Ovary (tissue), 9 donors: ENCODE measurements around the gene CHMP2B. TPM values are rescaled to one million over a fixed set of nuclear protein-coding genes. Genes with fewer than 3 reads are reported as not detected.
A peak's percentile ranks its signal among the peaks of the same experiment; 100 is the strongest.

ENCODE experiments used
- DNase-seq, 5 donors: peaks; one replicate each; pipeline ENCODE4 v3.0.0-alpha.2; 2019 to 2020
- H3K27ac ChIP-seq, 2 donors: fragments of 200-600 bp; one replicate each; pipeline versions ENCODE4 v1.5.1 to v1.8.0; 2019 to 2022
- H3K27me3 ChIP-seq: fragments of 200-600 bp; one replicate; pipeline ENCODE4 v1.8.0; 2022
- H3K36me3 ChIP-seq: fragments of 200-600 bp; sonication (generic); one replicate; pipeline ENCODE4 v1.5.1; 2019
- H3K4me1 ChIP-seq: one replicate; pipeline ENCODE4 v1.8.1; 2013; ENCODE audit warnings: mild to moderate bottlenecking, moderate library complexity; ENCODE audit not compliant: insufficient read depth
- H3K4me3 ChIP-seq: fragments of 200-600 bp; sonication (generic); one replicate; pipeline ENCODE4 v1.5.1; 2017
- H3K9me3 ChIP-seq, 2 donors: fragments of 200-600 bp in 1 of 2; sonication (generic) in 1 of 2; one replicate each; pipeline versions ENCODE4 v1.5.1 to v1.8.1; 2013 to 2019; ENCODE audit warnings: mild to moderate bottlenecking in 1 of 2, moderate library complexity in 1 of 2
- EP300 ChIP-seq: sonication (generic); formaldehyde crosslinking; IDR thresholded peaks from one replicate; pipeline ENCODE4 v1.6.1; 2017; ENCODE audit warnings: antibody characterized with exemption
- POLR2A ChIP-seq: fragments of 450-650 bp; IDR thresholded peaks from one replicate; pipeline ENCODE4 v1.6.1; 2017; ENCODE audit warnings: antibody characterized with exemption, mild to moderate bottlenecking, moderate library complexity
- WGBS, 3 donors: extraction: QIAGEN DNeasy Blood & Tissue Kit in 1 of 3; methylation state at CpG; one replicate each; pipeline versions ENCODE4 v1.1.5 to v1.1.7; 2013 to 2017; 5-methylcytosine and 5-hydroxymethylcytosine counted together
- intact Hi-C, 4 donors: fragments of 100-400 bp; cut with DNase I; formaldehyde crosslinking; loops; one replicate each; pipeline versions ENCODE4 v1.11.0 to v1.15.1; 2022 to 2023
- polyA plus RNA-seq, 2 donors: library from polyadenylated mRNA; stranded (reverse); fragments of 200-250 nt in 1 of 2; fragments of 350-450 nt in 1 of 2; fragmentation: Illumina TruSeq in 1 of 2; extraction: RNeasy Lipid Tissue Mini Kit (QIAGEN cat#74804) in 1 of 2; gene quantifications; one replicate each; pipeline ENCODE4 v1.2.3, GENCODE V29; 2013 to 2014
- total RNA-seq, 7 donors: library from RNA; depleted of rRNA in 2 of 7; stranded (reverse); fragments of >200 nt in 2 of 7; fragmentation: NEBNext Ultra II Directional in 3 of 7; extraction: Animal tissue kit (Norgen Biotek cat#: 25700) in 3 of 7; gene quantifications; one replicate each; pipeline versions ENCODE4 v1.1.0 to v1.2.4, GENCODE V29; 2016 to 2023
- TF ChIP-seq, protein P1 (sequence below), 3 donors: fragments of 450-650 bp in 2 of 3; fragments of 200-600 bp in 1 of 3; IDR thresholded peaks; one replicate each; pipeline versions ENCODE4 v1.5.1 to v1.8.0; 2016 to 2022; ENCODE audit warnings: antibody characterized with exemption in 3 of 3, mild to moderate bottlenecking in 1 of 3
- donor health status: DM: no; HTN: no; CAD: no; lungs with moderate emphysema.
- donor health status: DM: no; HTN: no; CAD: no.
- donor health status: Bipolar disorder and iron deficiency.
- donor health status: DM: yes; HTN: yes; CAD: no.
- donor health status: DM: no; HTN: no; CAD: no.
- donor health status: DM: yes; HTN: yes; CAD: no.

The CHMP2B gene
- total and polyA plus RNA-seq, 9 donors: 26.2 to 45.3 (median 37.4) TPM

DNA sequence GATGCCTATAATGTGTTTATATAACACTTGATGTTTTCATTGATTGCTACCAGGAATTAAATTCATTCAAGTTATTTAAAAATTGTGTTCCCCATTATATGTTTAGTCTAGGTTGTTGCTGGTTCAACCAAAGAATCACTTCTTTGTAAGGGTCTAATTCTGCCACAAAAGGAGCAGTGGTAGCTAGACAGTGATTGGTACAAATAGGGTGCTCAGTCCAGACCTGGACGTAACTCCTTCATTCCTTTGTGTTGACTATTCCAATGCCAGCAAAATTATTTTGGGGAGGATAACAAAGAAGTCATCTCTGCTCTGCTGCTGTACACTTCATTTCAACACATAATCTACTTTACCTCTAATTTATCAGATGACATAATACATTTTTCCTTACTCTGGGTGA lies 1.2 kb downstream of the CHMP2B start:
- no peaks in the 10 kb centered on the region for H3K27me3 ChIP-seq
- DNase-seq: no peak
- H3K36me3 ChIP-seq: no peaks in the 10 kb centered on the region
- no peak overlapping the region for H3K27ac ChIP-seq
- H3K4me3 ChIP-seq: peak overlapping the region; percentile 76
- H3K4me1 ChIP-seq: peaks cover 2% of the 10 kb centered on the region
- WGBS, 3 donors: 3 to 8% (median 5%) methylated on average over 1 of the region's 1 CpG
- H3K9me3 ChIP-seq: no peaks in the 10 kb centered on the region
- intact Hi-C loops: no loop called here
- TF ChIP-seq POLR2A: no peak

DNA sequence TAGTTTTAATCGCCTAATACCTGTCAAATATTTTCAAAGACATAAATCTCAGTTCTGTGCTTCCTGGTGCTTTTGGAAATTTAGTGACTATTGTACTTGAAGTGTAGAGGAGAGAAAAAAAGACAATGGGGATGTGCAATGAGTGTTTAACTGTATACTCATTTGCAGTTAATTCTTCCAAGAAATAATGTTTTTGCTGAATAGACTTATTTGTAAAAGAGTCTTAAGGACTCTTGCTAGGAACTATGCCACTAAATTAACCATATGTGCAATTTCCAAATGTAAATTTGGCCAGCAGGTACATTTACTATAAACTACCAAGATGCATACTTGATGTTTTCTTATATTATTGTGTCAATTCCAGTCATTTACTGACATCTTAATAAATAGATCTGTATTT lies 2.0 kb downstream of the CHMP2B start:
- intact Hi-C loops: no loop called here
- Histone ChIP-seq H3K27me3 (no peaks in the 10 kb centered on the region), H3K27ac (no peak overlapping the region), H3K9me3 (no peaks in the 10 kb centered on the region), H3K4me3 (no peak overlapping the region), H3K4me1 (peaks cover 4% of the 10 kb centered on the region), H3K36me3 (no peaks in the 10 kb centered on the region)
- DNase-seq: no peak
- TF ChIP-seq POLR2A (no peak), EP300 (no peak)
- TF ChIP-seq, protein P1, sequence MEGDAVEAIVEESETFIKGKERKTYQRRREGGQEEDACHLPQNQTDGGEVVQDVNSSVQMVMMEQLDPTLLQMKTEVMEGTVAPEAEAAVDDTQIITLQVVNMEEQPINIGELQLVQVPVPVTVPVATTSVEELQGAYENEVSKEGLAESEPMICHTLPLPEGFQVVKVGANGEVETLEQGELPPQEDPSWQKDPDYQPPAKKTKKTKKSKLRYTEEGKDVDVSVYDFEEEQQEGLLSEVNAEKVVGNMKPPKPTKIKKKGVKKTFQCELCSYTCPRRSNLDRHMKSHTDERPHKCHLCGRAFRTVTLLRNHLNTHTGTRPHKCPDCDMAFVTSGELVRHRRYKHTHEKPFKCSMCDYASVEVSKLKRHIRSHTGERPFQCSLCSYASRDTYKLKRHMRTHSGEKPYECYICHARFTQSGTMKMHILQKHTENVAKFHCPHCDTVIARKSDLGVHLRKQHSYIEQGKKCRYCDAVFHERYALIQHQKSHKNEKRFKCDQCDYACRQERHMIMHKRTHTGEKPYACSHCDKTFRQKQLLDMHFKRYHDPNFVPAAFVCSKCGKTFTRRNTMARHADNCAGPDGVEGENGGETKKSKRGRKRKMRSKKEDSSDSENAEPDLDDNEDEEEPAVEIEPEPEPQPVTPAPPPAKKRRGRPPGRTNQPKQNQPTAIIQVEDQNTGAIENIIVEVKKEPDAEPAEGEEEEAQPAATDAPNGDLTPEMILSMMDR (IDR thresholded peaks at IDR 0.05): no peak
- WGBS, 3 donors: 60 to 74% (median 62%) methylated on average over 1 of the region's 1 CpG

DNA sequence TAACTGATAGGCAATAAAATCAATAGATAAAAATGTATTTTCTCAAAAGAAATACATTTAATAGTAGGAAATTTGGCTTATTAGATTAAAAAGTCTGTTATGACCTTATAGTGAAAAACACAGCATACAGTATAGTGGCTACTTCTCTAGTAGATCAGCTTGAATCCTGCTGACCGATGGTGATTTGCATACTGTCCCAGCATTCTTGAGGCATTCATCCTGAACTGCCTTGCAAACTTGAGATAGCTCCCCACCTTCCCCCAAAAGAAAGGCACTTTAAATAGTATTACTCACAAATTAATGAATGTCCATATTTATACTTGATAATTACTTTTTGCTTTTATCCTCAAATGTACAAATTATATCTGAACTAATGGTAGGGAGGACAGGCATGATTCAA lies 6.7 kb downstream of the CHMP2B start:
- Histone ChIP-seq H3K9me3 (no peaks in the 10 kb centered on the region), H3K4me3 (no peak overlapping the region), H3K4me1 (peaks cover 2% of the 10 kb centered on the region), H3K27me3 (no peaks in the 10 kb centered on the region), H3K27ac (no peak overlapping the region), H3K36me3 (no peaks in the 10 kb centered on the region)
- 100% methylated on average over 1 of the region's 1 CpG for WGBS, 3 donors
- DNase-seq: no peak
- TF ChIP-seq, protein P1 (IDR thresholded peaks at IDR 0.05): no peak
- TF ChIP-seq POLR2A: no peak
- no peak for TF ChIP-seq EP300
- intact Hi-C loops: no loop called here

DNA sequence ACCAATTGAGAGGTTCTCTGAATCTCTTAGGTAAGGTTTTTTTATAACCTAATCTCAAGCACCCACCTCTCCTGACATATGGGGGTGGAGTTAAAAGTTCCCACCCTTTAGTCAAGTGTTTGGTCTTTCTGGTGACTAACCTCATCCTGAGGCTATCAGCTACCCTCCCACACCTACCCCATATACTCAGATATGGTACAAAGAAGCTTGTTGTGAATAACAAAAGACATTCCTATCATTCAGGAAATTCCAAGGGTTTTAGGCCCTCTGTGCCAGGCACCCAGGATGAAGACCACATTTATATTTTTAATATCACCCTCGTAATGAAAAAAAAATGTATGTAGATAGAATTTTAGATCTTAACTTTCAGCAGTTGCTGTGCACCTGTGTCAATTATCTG lies 9.0 kb downstream of the CHMP2B start:
- Histone ChIP-seq H3K9me3 (no peaks in the 10 kb centered on the region), H3K27ac (no peak overlapping the region), H3K4me1 (peaks cover 2% of the 10 kb centered on the region), H3K27me3 (no peaks in the 10 kb centered on the region), H3K4me3 (no peak overlapping the region), H3K36me3 (no peaks in the 10 kb centered on the region)
- no peak for TF ChIP-seq POLR2A
- TF ChIP-seq EP300: no peak
- TF ChIP-seq, protein P1 (IDR thresholded peaks at IDR 0.05): no peak
- 92 to 98% (median 93%) methylated on average over 1 of the region's 1 CpG for WGBS, 3 donors
- intact Hi-C loops: no loop called here
- no peak for DNase-seq

DNA sequence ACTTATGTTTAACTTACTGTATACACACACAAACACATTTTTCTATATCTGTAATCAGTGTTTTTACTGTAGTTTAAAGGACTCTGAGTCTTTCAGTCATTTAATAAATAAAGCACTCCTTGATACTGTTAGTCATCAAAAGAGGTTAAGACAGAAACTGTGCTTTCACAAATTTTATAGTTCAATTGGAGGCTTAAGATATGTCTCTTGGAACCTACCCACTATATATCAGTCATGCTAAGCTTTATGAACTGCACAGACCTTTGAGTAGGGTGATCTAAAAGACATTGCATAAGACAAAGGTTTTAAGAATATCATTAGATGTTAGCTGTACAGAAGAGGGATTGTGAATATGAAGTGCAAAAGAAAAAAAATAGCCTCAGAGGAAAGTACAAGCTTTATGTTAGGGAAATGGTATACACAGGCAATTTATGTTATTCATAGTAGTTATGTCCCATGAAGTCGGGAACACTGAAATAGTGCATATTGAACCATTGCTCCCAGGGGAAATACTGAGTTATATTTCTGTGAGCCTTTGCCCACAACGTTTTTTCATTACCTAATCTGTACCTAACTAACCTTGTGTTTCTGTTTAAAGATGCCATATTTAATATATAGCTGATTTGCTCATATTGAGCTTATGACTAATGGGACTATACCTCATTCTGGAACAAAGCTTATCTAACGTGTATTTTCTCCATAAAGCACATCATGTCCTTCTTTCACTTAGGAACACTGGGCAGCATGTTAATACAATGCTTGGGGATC lies 19.7 kb downstream of the CHMP2B start:
- Histone ChIP-seq H3K9me3 (no peaks in the 10 kb centered on the region), H3K36me3 (no peaks in the 10 kb centered on the region), H3K4me1 (no peaks in the 10 kb centered on the region), H3K4me3 (no peak overlapping the region), H3K27ac (no peak overlapping the region), H3K27me3 (no peaks in the 10 kb centered on the region)
- no peak for DNase-seq
- intact Hi-C loops: no loop called here
- no peak for TF ChIP-seq POLR2A
- TF ChIP-seq, protein P1 (IDR thresholded peaks at IDR 0.05): no peak
- no peak for TF ChIP-seq EP300
- 79 to 84% (median 80%) methylated on average over 3 of the region's 3 CpGs for WGBS, 3 donors
